Stimulated activated CD4-positive, alpha-beta T cell treated with anti-CD3 and anti-CD28 coated beads, Interleukin-4, amount 100 ng/mL, for 1 hour (primary cell): ENCODE results near the gene S100A6.

Experiments
- DNase-seq: peaks from one replicate; pipeline ENCODE4 v3.0.0-alpha.2; 2020

Gene S100A6

GRCh38 chr1:153493343-153493960 is 42.3 kb downstream of the S100A6 start:
- no peak for DNase-seq

- no peak for DNase-seq
These were observed 45.3 kb downstream of the S100A6 start for GRCh38 chr1:153490272-153491051.

GRCh38 chr1:153488731-153489130 is 47.1 kb downstream of the S100A6 start:
- no peak for DNase-seq

- DNase-seq = no peak
These were observed 48.1 kb downstream of the S100A6 start for GRCh38 chr1:153487707-153488106.

GRCh38 chr1:153485863-153486262 is 49.9 kb downstream of the S100A6 start:
- no peak for DNase-seq
